COLO829 (cell line): ENCODE data around the gene ISM1.

Experiments
- DNase-seq: peaks from one replicate; pipeline ENCODE4 v3.0.0; 2012; ENCODE audit warnings: low spot score

Gene ISM1

GRCh38 chr20:13220904-13221297 lies at the start of gene ISM1:
Gene ISM1 (plus strand): TSS chr20:13221274. CDS start chr20:13221777, 503 bp downstream.
- DNase-seq, result no peak

GRCh38 chr20:13173201-13173600 lies 47.9 kb upstream of the ISM1 start:
- DNase-seq, result no peak

- no peak for DNase-seq
These were observed 46.7 kb upstream of the ISM1 start for GRCh38 chr20:13174402-13174801.

GRCh38 chr20:13180986-13181889 lies 39.8 kb upstream of the ISM1 start:
- DNase-seq, result no peak

GRCh38 chr20:13183005-13183404 lies 38.1 kb upstream of the ISM1 start:
- no peak for DNase-seq

GRCh38 chr20:13186043-13186774 lies 34.9 kb upstream of the ISM1 start:
- no peak for DNase-seq

- DNase-seq, result no peak
These were observed 33.2 kb upstream of the ISM1 start for GRCh38 chr20:13187899-13188298.

- DNase-seq, result no peak
These were observed 21.8 kb upstream of the ISM1 start for GRCh38 chr20:13199279-13199678.

GRCh38 chr20:13200767-13201500 lies 20.1 kb upstream of the ISM1 start:
- DNase-seq, result no peak

GRCh38 chr20:13202565-13202964 lies 18.5 kb upstream of the ISM1 start:
- DNase-seq, result no peak

- no peak for DNase-seq
These were observed 15.6 kb upstream of the ISM1 start for GRCh38 chr20:13205425-13205824.

GRCh38 chr20:13205848-13206434 lies 15.1 kb upstream of the ISM1 start:
- no peak for DNase-seq

GRCh38 chr20:13207016-13207415 lies 14.1 kb upstream of the ISM1 start:
- DNase-seq, result no peak

- DNase-seq, result no peak
These were observed 9.0 kb upstream of the ISM1 start for GRCh38 chr20:13211956-13212618.

GRCh38 chr20:13212750-13213149 lies 8.3 kb upstream of the ISM1 start:
- no peak for DNase-seq

GRCh38 chr20:13213335-13213734 lies 7.7 kb upstream of the ISM1 start:
- no peak for DNase-seq

- DNase-seq, result no peak
These were observed 4.5 kb upstream of the ISM1 start for GRCh38 chr20:13216533-13216932.

GRCh38 chr20:13219327-13220193 lies 1.5 kb upstream of the ISM1 start:
- no peak for DNase-seq

GRCh38 chr20:13220194-13220903 lies 725 bp upstream of the ISM1 start:
- DNase-seq, result no peak

- DNase-seq, result no peak
These were observed 219 bp downstream of the ISM1 start for GRCh38 chr20:13221313-13221672.
